GM21576 (cell line): Measurements from ENCODE around the gene PPM1E.
"Not testable (repeated sequence)": the region's sequence is repeated elsewhere in the genome, so short reads cannot be mapped to it uniquely, and the experiment has no call there.

Experiments used
- ATAC-seq: cut with Tn5 transposase; IDR thresholded peaks from one replicate; pipeline ENCODE4 v1.9.1; 2021; ENCODE audit warnings: mild to moderate bottlenecking, moderate library complexity; ENCODE audit not compliant: unreplicated experiment

The PPM1E gene

GRCh38 chr17:58837699-58838098 is 82.0 kb downstream of the PPM1E start:
- no peak for ATAC-seq

- no peak for ATAC-seq
These were observed 85.4 kb downstream of the PPM1E start for GRCh38 chr17:58840820-58841612.

GRCh38 chr17:58846413-58846812 is 90.8 kb downstream of the PPM1E start:
- ATAC-seq: not testable (repeated sequence)

GRCh38 chr17:58850106-58850505 is 94.5 kb downstream of the PPM1E start:
- ATAC-seq: not testable (repeated sequence)

- ATAC-seq: no peak
These were observed 109.6 kb downstream of the PPM1E start for GRCh38 chr17:58865301-58865700.

- ATAC-seq: no peak
These were observed 115.1 kb downstream of the PPM1E start for GRCh38 chr17:58870747-58871146.

- ATAC-seq: no peak
These were observed 118.3 kb downstream of the PPM1E start for GRCh38 chr17:58873926-58874325.

GRCh38 chr17:58875261-58875660 is 119.6 kb downstream of the PPM1E start:
- no peak for ATAC-seq

- ATAC-seq: no peak
These were observed 128.5 kb downstream of the PPM1E start for GRCh38 chr17:58884161-58884560.

GRCh38 chr17:58886514-58886913 is 130.9 kb downstream of the PPM1E start:
- ATAC-seq: no peak

GRCh38 chr17:58889928-58890327 is 134.3 kb downstream of the PPM1E start:
- no peak for ATAC-seq

- no peak for ATAC-seq
These were observed 143.5 kb downstream of the PPM1E start for GRCh38 chr17:58899191-58899590.

- no peak for ATAC-seq
These were observed 146.7 kb downstream of the PPM1E start for GRCh38 chr17:58902322-58902721.

- no peak for ATAC-seq
These were observed 156.2 kb downstream of the PPM1E start for GRCh38 chr17:58911741-58912343.

GRCh38 chr17:58913552-58913951 is 157.9 kb downstream of the PPM1E start:
- no peak for ATAC-seq

- ATAC-seq: no peak
These were observed 158.5 kb downstream of the PPM1E start for GRCh38 chr17:58913971-58914769.

GRCh38 chr17:58917228-58917627 is 161.6 kb downstream of the PPM1E start:
- no peak for ATAC-seq

- no peak for ATAC-seq
These were observed 162.4 kb downstream of the PPM1E start for GRCh38 chr17:58918072-58918471.

- ATAC-seq: no peak
These were observed 163.2 kb downstream of the PPM1E start for GRCh38 chr17:58918884-58919283.

- no peak for ATAC-seq
These were observed 165.1 kb downstream of the PPM1E start for GRCh38 chr17:58920773-58921172.

GRCh38 chr17:58932956-58933355 is 177.3 kb downstream of the PPM1E start:
- ATAC-seq: no peak

GRCh38 chr17:58936295-58936694 is 180.6 kb downstream of the PPM1E start:
- no peak for ATAC-seq
